Activated effector memory CD4-positive, alpha-beta T cell treated with anti-CD3 and anti-CD28 coated beads, Interleukin-2, amount 50 U/mL, for 16 hours (primary cell): ENCODE data around the gene NPAS3.

ENCODE experiments used
- DNase-seq: peaks from one replicate; pipeline ENCODE4 v3.0.0-alpha.2; 2020

Gene NPAS3

GRCh38 chr14:32940711-32941667, 2.3 kb downstream of the NPAS3 start:
- DNase-seq: no peak

GRCh38 chr14:32941668-32942065, 3.0 kb downstream of the NPAS3 start:
- DNase-seq: no peak

- DNase-seq: no peak
Measured at GRCh38 chr14:32947081-32947480, 8.4 kb downstream of the NPAS3 start.

GRCh38 chr14:32947792-32948191, 9.1 kb downstream of the NPAS3 start:
- DNase-seq: no peak

- DNase-seq: no peak
Measured at GRCh38 chr14:32950584-32950983, 11.9 kb downstream of the NPAS3 start.

GRCh38 chr14:32967421-32967820, 28.7 kb downstream of the NPAS3 start:
- DNase-seq: no peak

DNA sequence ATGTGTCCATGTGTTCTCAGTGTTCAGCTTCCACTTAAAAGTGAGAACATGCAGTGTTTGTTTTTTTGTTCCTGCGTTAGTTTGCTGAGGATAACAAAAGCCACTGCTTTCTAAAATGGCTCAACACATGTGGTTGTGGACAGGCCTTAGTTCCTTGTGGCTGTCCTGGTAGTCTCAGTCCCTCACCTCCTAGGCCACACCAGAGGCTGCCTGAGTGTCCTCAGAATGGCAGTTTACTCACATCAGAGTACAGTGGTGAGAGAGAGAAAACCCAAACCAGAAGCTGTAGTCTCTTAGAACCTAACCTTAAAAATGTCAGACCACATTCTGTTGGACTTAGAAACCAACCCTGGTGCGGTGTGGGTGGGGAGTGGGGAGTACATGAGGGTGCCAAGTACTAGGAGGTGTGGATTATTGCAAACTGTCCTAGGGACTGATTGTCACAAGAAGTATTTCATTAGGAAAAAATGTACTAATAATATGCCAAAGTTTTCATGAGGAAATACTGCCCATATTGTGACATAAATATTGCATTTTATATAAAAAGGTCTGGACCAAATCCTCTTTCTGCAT, 30.4 kb downstream of the NPAS3 start:
- no peak for DNase-seq

DNA sequence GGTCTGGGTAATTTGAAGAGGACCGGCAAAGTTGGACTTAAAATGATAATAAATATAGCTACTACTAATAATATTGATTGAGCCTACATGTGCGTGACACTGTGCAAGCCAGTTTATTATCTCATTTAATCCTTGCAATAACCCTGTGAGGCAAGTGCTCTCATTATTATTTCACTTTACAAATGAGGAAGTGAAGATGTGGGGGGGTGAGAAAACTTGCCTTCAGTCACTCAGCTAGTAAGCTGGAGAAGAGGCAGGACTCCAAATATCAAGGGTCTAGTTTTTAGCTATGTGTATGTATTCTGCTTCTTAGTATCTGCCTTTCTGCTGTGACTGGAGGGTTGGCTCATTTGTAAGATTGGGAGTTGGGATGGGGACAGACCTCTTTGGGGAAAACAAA, 39.2 kb downstream of the NPAS3 start:
- no peak for DNase-seq

- DNase-seq: no peak
Measured at GRCh38 chr14:32978691-32979255, 40.1 kb downstream of the NPAS3 start.

DNA sequence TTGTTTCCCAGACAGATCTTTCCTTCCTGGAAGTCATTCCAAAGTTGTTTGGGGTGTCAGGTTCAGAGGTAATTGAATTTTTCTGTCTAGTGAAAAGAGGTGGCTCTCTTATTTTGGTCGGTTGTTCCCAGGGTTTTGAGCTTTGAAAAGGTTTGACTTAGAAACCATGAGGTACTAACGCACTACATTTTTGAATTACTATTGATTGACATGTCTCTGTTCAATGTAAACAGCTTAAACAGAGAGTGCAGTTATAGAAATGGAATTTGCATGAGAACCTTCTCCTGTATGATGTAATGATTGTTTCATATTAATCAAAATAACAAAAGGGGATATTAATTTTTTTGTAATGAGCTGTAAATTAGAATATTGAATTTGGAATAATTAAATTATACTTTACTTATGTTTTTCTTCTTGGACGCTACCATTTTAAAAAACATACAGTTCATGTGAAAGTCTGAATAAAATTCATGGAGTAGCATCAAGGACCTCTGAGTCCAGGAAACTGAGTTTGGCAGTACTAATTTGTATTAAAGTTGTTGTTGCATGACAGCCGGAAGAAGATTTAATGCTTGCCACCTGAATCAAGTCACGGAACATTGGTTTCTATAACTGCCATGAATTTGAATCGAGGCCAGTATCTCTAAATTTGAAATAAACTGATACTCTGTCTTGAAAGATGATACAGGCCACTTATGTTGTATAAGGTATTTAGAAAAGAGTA, 41.7 kb downstream of the NPAS3 start:
- DNase-seq: no peak

DNA sequence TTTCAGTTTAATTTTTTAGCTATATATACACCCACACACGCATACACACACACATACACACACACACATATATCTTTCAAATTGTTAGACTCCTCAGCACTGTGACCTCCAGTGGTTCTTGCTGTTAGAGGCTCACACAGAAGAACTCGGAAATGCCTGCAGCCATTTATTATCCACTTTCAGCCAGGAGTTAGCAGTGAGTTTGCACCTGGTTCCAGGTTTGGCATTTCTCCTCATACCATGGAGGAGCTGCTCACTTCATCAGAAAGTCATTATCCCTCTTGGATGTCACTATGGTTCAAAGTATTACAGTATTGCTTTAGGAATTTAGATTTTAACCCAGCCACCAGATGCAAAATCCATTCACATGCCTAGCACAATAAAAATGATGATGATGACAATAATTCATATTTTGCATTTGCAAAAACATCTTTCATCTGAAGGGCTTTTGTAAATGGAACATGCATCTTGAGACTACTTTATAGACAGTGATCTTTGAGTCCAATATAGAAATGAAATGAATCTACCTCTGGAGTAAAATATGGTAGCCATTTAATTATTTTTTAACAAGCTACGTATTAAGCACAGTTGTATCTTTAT, 42.3 kb downstream of the NPAS3 start:
- DNase-seq: no peak

GRCh38 chr14:32984241-32984930, 45.7 kb downstream of the NPAS3 start:
- DNase-seq: no peak

- no peak for DNase-seq
Measured at GRCh38 chr14:32985866-32986265, 47.2 kb downstream of the NPAS3 start.

DNA sequence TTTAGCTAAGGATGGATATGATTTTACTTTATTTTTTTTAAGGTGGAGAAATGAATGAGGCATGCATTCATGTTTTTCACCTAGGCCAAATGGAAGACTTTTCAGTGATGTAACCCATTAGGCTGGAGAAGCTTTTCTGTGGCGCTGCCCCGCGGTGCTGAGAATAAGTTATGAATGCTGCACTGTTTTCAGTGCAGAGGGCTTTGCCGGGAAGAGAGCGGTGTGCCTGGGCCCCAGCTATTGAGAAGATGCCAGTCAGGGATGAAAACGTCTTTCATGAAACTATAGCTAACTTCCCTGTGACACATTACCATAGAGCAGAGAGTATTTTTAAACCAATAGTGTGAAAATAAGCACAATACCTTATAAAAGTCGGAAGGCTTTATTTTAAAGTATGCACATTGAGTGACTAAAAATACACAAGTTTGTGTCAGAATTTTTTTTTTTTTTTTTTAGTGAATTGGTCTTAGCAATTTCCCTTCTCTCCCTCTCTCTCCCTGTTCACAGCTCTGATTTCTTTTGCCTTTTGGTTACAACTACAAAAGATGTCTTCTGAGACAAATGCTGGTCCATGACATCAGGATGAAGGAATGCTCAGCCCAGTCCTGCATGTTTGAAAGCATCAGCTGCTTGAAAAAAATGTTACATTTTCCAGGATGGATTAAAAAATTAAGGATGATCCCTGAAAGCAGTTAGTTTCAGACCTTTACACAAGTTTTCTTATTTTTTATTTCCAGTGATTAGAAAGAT, 48.3 kb downstream of the NPAS3 start:
- DNase-seq: no peak

- no peak for DNase-seq
Measured at GRCh38 chr14:32991691-32992090, 53.0 kb downstream of the NPAS3 start.

DNA sequence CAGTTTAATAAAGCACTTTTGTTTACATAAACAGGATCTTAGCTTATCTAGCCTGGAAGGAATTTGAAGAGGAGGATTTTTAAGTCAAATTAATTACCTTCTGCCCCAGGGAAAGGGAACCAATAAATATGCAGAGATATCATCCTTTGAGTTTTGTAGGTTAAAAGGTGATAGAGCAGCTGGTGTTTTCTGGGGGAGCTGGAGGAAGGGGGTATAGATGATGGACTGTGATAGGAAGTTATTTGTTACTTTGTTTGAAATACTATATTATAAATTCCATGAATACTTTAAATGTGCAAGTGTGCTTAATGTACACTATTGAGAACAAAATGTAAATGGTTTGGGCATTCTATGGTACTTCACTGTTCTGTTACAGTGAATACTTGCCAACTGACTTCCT, 55.2 kb downstream of the NPAS3 start:
- DNase-seq: no peak

GRCh38 chr14:32996343-32996742, 57.7 kb downstream of the NPAS3 start:
- no peak for DNase-seq

DNA sequence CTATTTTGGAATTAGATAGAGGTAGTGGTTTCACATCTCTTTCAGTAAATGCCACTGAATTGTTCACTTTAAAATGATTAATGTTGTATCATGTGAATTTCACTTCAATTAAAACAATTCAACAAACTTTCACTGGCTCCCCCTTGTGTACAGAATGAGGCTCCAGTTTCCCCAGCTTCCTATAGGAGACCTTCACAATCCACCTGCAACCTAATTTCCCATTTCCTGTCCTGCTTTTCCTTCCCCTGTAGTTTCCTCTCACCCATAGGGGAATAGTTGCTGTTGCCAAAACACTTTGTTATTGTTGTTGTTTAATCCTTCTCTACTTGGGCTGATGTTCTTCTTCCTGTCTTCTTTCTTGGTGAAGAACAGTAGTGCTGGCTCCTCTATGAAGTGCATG, 59.8 kb downstream of the NPAS3 start:
- DNase-seq: no peak

DNA sequence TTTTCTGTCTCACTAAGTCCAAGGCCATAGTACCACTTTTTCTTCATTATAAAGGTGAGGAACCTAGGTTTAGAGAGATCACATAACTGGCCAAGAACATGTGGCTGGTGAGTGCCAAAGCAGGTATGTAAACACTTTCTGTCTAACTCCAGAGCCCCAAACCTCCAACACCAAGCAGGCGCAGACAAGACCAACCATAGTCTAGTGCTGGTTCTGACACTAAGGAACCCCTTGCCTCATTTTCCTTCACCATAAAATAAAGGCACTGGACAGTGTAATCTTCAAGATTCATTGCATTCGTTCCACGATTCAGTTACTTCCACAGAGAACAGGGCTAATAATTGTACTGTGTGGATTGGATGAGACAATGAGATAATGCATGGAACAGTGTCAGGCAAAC, 71.0 kb downstream of the NPAS3 start:
- no peak for DNase-seq

- DNase-seq: no peak
Measured at GRCh38 chr14:33010495-33010894, 71.8 kb downstream of the NPAS3 start.

DNA sequence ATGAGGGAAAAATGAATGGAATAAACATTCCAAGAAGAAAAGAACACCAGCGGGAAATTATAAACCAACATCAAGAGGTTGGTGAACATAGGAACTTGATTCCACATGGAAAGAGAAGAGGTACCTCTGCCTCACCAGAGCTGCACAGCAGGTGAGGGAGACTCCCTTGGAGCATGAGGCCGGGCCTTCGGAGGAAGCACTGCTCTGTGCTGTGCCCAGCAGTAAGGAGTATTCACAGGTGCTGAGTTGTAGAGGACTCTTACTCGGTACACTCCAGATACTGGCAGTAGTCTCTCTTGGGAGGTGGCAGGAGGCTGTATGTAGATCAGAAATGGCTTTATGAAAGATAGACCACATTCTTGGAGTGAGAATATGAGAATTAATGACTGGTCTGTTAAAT, 76.0 kb downstream of the NPAS3 start:
- no peak for DNase-seq

- DNase-seq: no peak
Measured at GRCh38 chr14:33016613-33017012, 77.9 kb downstream of the NPAS3 start.
